ENCODE data around the gene ARID4B. TPM values are rescaled to one million over a fixed set of nuclear protein-coding genes. Genes with fewer than 3 reads are reported as not detected.
"Not testable (repeated sequence)": the region's sequence is repeated elsewhere in the genome, so short reads cannot be mapped to it uniquely, and the experiment has no call there.

The ARID4B gene
- total and polyA plus RNA-seq, 5 donors, result 10.8 to 22.4 (median 20.7) TPM

- Histone ChIP-seq H3K4me3 (ENCODE audit: low read length) (no peak overlapping the region), H3K27ac (ENCODE audit: low read length) (no peak overlapping the region), H3K27me3 (ENCODE audit: control insufficient read depth, insufficient read depth) (no peaks in the 10 kb centered on the region), H3K9me3 (ENCODE audit: control insufficient read depth, low read length) (no peaks in the 10 kb centered on the region), H3K4me1 (ENCODE audit: control insufficient read depth, insufficient read depth, low read length) (no peaks in the 10 kb centered on the region)
- WGBS, result 95% methylated on average over 8 of the region's 8 CpGs
- intact Hi-C loops (cut with DNase I), result no loop called here
- ATAC-seq, result no peak
- no peak for DNase-seq
These were observed 61.0 kb downstream of the ARID4B start for GRCh38 chr1:235266967-235267366.

GRCh38 chr1:235266325-235266724 is 61.7 kb downstream of the ARID4B start:
- 33% methylated on average over 1 of the region's 1 CpG for WGBS
- H3K9me3 ChIP-seq (ENCODE audit: control insufficient read depth, low read length), result no peaks in the 10 kb centered on the region
- no peak overlapping the region for H3K4me3 ChIP-seq (ENCODE audit: low read length)
- DNase-seq (no peak), ATAC-seq (no peak)
- H3K27ac ChIP-seq (ENCODE audit: low read length), result no peak overlapping the region
- H3K4me1 ChIP-seq (ENCODE audit: control insufficient read depth, insufficient read depth, low read length), result no peaks in the 10 kb centered on the region
- intact Hi-C loops (cut with DNase I), result no loop called here
- H3K27me3 ChIP-seq (ENCODE audit: control insufficient read depth, insufficient read depth), result no peaks in the 10 kb centered on the region

GRCh38 chr1:235265900-235266299 is 62.1 kb downstream of the ARID4B start:
- WGBS, result 51% methylated on average over 3 of the region's 3 CpGs
- Histone ChIP-seq H3K9me3 (ENCODE audit: control insufficient read depth, low read length) (no peaks in the 10 kb centered on the region), H3K27ac (ENCODE audit: low read length) (no peak overlapping the region), H3K4me1 (ENCODE audit: control insufficient read depth, insufficient read depth, low read length) (no peaks in the 10 kb centered on the region), H3K27me3 (ENCODE audit: control insufficient read depth, insufficient read depth) (no peaks in the 10 kb centered on the region), H3K4me3 (ENCODE audit: low read length) (no peak overlapping the region)
- intact Hi-C loops (cut with DNase I), result no loop called here
- DNase-seq (no peak), ATAC-seq (no peak)

- Histone ChIP-seq H3K4me1 (ENCODE audit: control insufficient read depth, insufficient read depth, low read length) (peaks cover 1% of the 10 kb centered on the region), H3K4me3 (ENCODE audit: low read length) (no peak overlapping the region), H3K9me3 (ENCODE audit: control insufficient read depth, low read length) (no peaks in the 10 kb centered on the region), H3K27ac (ENCODE audit: low read length) (no peak overlapping the region), H3K27me3 (ENCODE audit: control insufficient read depth, insufficient read depth) (no peaks in the 10 kb centered on the region)
- no peak for DNase-seq
- no peak for ATAC-seq
- intact Hi-C loops (cut with DNase I), result no loop called here
These were observed 63.7 kb downstream of the ARID4B start for GRCh38 chr1:235264327-235264726.

- Histone ChIP-seq H3K27ac (ENCODE audit: low read length) (no peak overlapping the region), H3K4me3 (ENCODE audit: low read length) (no peak overlapping the region), H3K9me3 (ENCODE audit: control insufficient read depth, low read length) (no peaks in the 10 kb centered on the region), H3K27me3 (ENCODE audit: control insufficient read depth, insufficient read depth) (no peaks in the 10 kb centered on the region), H3K4me1 (ENCODE audit: control insufficient read depth, insufficient read depth, low read length) (peaks cover 5% of the 10 kb centered on the region)
- DNase-seq, result no peak
- 99% methylated on average over 3 of the region's 3 CpGs for WGBS
- ATAC-seq, result no peak
- intact Hi-C loops (cut with DNase I), result no loop called here
These were observed 65.4 kb downstream of the ARID4B start for GRCh38 chr1:235262539-235262938.

- ATAC-seq, result no peak
- intact Hi-C loops (cut with DNase I), result no loop called here
These were observed 66.7 kb downstream of the ARID4B start for GRCh38 chr1:235261243-235261642.

GRCh38 chr1:235259133-235259778 is 68.7 kb downstream of the ARID4B start:
- H3K27ac ChIP-seq (ENCODE audit: low read length), result no peak overlapping the region
- peak; percentile 34 to 56 for ATAC-seq

More at GRCh38 chr1:235261243-235261642, 66.7 kb downstream of the ARID4B start:
- Histone ChIP-seq H3K27me3 (ENCODE audit: control insufficient read depth, insufficient read depth) (no peaks in the 10 kb centered on the region), H3K4me3 (ENCODE audit: low read length) (no peak overlapping the region), H3K9me3 (ENCODE audit: control insufficient read depth, low read length) (no peaks in the 10 kb centered on the region), H3K27ac (ENCODE audit: low read length) (no peak overlapping the region), H3K4me1 (ENCODE audit: control insufficient read depth, insufficient read depth, low read length) (peaks cover 5% of the 10 kb centered on the region)
- DNase-seq, result no peak
- 86% methylated on average over 4 of the region's 4 CpGs for WGBS

GRCh38 chr1:235258068-235258467 is 69.9 kb downstream of the ARID4B start:
- WGBS, result 93% methylated on average over 6 of the region's 6 CpGs
- not testable (repeated sequence) for H3K9me3 ChIP-seq (ENCODE audit: control insufficient read depth, low read length); H3K4me1 ChIP-seq (ENCODE audit: control insufficient read depth, insufficient read depth, low read length); H3K27me3 ChIP-seq (ENCODE audit: control insufficient read depth, insufficient read depth); ATAC-seq; H3K27ac ChIP-seq (ENCODE audit: low read length); H3K4me3 ChIP-seq (ENCODE audit: low read length); DNase-seq
- intact Hi-C loops (cut with DNase I), result loop anchor here in 1 of 4 donors (10.0 kb wide), 1 partner anchor 77 kb away; no protein-coding TSS in a partner anchor

More at GRCh38 chr1:235259133-235259778, 68.7 kb downstream of the ARID4B start:
- no peaks in the 10 kb centered on the region for H3K27me3 ChIP-seq (ENCODE audit: control insufficient read depth, insufficient read depth)
- no peak for DNase-seq
- 75% methylated on average over 1 of the region's 1 CpG for WGBS
- H3K4me1 ChIP-seq (ENCODE audit: control insufficient read depth, insufficient read depth, low read length), result peaks cover 5% of the 10 kb centered on the region
- no peaks in the 10 kb centered on the region for H3K9me3 ChIP-seq (ENCODE audit: control insufficient read depth, low read length)
- intact Hi-C loops (cut with DNase I), result loop anchor here in 1 of 4 donors (10.0 kb wide), 1 partner anchor 76 kb away; no protein-coding TSS in a partner anchor
- H3K4me3 ChIP-seq (ENCODE audit: low read length), result no peak overlapping the region

- WGBS, result 77% methylated on average over 1 of the region's 1 CpG
- Histone ChIP-seq H3K4me3 (ENCODE audit: low read length) (no peak overlapping the region), H3K4me1 (ENCODE audit: control insufficient read depth, insufficient read depth, low read length) (peaks cover 5% of the 10 kb centered on the region), H3K9me3 (ENCODE audit: control insufficient read depth, low read length) (no peaks in the 10 kb centered on the region), H3K27me3 (ENCODE audit: control insufficient read depth, insufficient read depth) (no peaks in the 10 kb centered on the region), H3K27ac (ENCODE audit: low read length) (no peak overlapping the region)
- DNase-seq, result no peak
- no peak for ATAC-seq
- intact Hi-C loops (cut with DNase I), result loop anchor here in 3 of 4 donors (2.0 to 10.0 kb wide), 4 partner anchors 80 to 163 kb away; no protein-coding TSS in a partner anchor
These were observed 73.3 kb downstream of the ARID4B start for GRCh38 chr1:235254721-235255120.

- Histone ChIP-seq H3K27ac (ENCODE audit: low read length) (no peak overlapping the region), H3K4me3 (ENCODE audit: low read length) (no peak overlapping the region), H3K4me1 (ENCODE audit: control insufficient read depth, insufficient read depth, low read length) (no peaks in the 10 kb centered on the region), H3K27me3 (ENCODE audit: control insufficient read depth, insufficient read depth) (no peaks in the 10 kb centered on the region), H3K9me3 (ENCODE audit: control insufficient read depth, low read length) (no peaks in the 10 kb centered on the region)
- intact Hi-C loops (cut with DNase I), result loop anchor here (2.0 to 10.0 kb wide), 5 partner anchors 81 to 167 kb away; no protein-coding TSS in a partner anchor
- ATAC-seq (peak; percentile 93), DNase-seq (peak in 2 of 3 donors; percentile 48 to 54)
- WGBS, result 32% methylated on average over 2 of the region's 2 CpGs
These were observed 74.6 kb downstream of the ARID4B start for GRCh38 chr1:235253219-235253962.

GRCh38 chr1:235250430-235250829 is 77.5 kb downstream of the ARID4B start:
- Histone ChIP-seq H3K4me3 (ENCODE audit: low read length) (no peak overlapping the region), H3K27ac (ENCODE audit: low read length) (no peak overlapping the region), H3K4me1 (ENCODE audit: control insufficient read depth, insufficient read depth, low read length) (no peaks in the 10 kb centered on the region), H3K27me3 (ENCODE audit: control insufficient read depth, insufficient read depth) (no peaks in the 10 kb centered on the region), H3K9me3 (ENCODE audit: control insufficient read depth, low read length) (no peaks in the 10 kb centered on the region)
- intact Hi-C loops (cut with DNase I), result loop anchor here in 3 of 4 donors (5.0 to 10.0 kb wide), 3 partner anchors 84 to 167 kb away; no protein-coding TSS in a partner anchor
- DNase-seq (no peak), ATAC-seq (no peak)
- 89% methylated on average over 3 of the region's 3 CpGs for WGBS
